ENCODE results near the gene TSPAN33.

Gene TSPAN33

DNA sequence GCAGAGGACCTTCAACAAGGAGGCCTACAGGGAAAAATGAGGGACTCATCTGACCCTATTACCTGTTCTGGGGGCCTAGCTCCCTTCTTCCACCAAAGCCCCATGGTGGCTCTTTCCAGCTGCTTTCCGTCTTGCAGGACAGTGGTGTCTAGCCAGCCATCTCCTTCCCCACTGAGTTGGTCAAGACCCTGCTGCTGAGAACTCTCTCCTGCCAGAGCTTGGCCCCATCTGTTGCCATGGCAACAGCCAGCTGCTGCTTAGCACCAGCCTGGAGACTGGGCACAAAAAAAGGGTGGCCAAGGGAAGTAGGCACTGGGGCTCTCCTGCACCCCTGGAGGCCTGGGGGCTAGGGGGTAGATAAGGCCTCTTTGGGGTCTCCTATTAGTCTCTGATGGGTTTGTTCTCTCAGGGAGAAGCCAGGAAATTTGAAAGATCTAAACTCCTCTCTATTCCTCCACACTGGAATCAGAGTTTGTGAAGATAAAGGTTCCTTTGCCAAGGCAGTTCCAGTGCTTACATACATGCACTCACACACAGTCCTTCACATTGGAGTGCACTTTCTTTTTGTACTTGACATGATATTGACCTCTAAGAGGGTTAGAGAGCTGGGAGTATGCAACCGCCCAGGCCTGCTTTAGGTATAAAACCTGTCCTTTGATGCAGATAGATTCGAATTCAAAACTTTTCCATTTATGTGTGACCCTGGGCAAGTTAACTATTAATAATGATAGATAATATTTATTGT lies 15.8 kb downstream of the TSPAN33 start:
- TF ChIP-seq, protein P1, sequence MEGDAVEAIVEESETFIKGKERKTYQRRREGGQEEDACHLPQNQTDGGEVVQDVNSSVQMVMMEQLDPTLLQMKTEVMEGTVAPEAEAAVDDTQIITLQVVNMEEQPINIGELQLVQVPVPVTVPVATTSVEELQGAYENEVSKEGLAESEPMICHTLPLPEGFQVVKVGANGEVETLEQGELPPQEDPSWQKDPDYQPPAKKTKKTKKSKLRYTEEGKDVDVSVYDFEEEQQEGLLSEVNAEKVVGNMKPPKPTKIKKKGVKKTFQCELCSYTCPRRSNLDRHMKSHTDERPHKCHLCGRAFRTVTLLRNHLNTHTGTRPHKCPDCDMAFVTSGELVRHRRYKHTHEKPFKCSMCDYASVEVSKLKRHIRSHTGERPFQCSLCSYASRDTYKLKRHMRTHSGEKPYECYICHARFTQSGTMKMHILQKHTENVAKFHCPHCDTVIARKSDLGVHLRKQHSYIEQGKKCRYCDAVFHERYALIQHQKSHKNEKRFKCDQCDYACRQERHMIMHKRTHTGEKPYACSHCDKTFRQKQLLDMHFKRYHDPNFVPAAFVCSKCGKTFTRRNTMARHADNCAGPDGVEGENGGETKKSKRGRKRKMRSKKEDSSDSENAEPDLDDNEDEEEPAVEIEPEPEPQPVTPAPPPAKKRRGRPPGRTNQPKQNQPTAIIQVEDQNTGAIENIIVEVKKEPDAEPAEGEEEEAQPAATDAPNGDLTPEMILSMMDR (IDR thresholded peaks at IDR 0.05) = no peak

DNA sequence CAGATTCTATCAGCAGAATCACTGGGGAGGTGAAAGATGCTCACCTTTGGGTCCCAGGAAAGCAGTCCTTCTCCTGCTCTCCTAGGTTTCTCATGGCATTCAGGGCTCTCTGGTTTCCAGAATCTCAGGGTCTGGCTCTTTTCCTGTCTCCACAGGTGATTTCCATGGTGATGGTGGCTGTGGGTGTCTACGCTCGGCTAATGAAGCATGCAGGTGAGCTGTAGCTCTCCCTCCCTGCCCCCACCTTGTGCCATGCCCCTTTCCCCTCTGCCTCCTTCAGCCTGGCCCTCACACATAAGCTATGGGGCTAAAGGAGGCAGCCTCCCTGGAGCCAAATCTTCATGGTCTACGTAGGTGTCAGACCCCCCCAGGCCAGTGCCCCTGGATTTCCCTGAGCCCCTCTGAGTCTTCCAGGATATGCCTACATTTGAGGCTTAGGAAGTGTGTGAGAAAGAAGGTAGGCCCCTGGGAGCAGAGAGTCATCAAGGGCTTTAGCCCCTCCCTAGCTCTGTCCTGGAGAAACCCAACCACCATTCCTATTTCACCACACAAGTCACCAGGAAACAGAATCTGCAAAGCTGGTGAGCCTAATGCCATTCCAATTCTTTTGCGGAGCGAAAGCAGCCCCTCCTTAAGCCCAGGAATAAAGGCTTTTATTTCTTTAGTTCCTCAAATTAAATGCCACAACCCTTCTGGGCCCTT lies 17.2 kb downstream of the TSPAN33 start:
- TF ChIP-seq, protein P1 (IDR thresholded peaks at IDR 0.05) = no peak

DNA sequence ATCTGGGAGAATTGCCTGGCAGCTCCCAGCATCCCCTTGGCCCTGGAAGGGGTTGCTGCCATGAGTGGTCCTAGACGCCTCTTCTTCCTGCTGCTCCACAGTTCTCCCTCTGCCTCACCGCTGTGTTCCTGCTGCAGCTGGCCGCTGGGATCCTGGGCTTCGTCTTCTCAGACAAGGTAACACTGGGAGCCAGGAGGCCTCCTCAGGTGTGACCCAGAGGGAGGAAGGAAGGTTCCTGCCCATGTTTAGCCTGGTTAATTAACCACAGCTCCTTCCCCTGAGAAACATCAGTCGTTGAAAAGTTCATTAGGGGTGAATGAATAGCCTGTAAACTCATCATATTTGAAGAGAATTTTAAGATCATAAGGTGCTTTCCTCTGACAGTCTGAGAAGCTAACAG lies 18.2 kb downstream of the TSPAN33 start:
- TF ChIP-seq, protein P1 (IDR thresholded peaks at IDR 0.05) = no peak

DNA sequence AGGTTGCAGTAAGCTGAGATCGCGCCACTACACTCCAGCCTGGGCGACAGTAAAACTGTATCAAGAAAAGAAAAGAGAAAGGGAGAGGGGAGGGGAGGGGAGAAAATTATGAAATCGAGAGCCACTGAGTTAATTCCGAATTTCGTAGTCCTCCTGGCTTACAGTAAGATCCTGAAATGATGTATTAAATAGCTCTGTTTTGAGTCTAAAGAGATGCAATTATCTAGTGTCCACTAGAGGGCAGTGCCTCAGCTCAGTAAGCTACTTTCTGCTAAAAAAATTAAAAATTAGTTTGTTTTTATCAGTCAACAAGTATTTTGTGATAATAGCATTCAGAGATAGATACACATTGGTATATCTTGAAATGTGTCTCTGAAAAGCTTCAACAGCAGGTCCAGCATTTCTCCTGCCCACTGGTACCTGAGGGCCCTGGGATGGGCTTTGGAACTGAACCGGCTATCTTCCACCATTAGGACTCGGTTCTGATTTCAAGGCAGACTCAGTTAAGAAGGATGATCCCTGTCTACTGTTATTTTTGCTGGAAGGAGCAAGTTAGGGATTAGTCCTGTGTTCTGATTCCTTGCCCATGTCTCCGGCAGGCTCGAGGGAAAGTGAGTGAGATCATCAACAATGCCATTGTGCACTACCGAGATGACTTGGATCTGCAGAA lies 19.5 kb downstream of the TSPAN33 start:
- TF ChIP-seq, protein P1 (IDR thresholded peaks at IDR 0.05) = peak; percentile 91

DNA sequence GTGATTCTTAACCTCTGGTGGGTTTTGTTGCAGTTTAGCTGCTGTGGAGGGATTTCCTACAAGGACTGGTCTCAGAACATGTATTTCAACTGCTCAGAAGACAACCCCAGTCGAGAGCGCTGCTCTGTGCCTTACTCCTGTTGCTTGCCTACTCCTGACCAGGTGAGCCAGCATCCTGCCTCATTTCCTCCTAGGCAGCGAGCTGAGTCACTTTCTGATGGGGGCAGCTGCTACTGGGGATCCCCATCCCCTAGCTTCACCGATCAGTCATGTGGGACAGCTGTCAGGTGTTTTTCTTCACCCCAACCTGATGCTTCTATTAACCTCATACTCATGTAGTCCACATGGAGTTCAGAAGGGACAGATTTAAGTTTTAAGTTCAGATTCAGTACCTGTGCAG lies 22.2 kb downstream of the TSPAN33 start:
- TF ChIP-seq, protein P1 (IDR thresholded peaks at IDR 0.05) = no peak

DNA sequence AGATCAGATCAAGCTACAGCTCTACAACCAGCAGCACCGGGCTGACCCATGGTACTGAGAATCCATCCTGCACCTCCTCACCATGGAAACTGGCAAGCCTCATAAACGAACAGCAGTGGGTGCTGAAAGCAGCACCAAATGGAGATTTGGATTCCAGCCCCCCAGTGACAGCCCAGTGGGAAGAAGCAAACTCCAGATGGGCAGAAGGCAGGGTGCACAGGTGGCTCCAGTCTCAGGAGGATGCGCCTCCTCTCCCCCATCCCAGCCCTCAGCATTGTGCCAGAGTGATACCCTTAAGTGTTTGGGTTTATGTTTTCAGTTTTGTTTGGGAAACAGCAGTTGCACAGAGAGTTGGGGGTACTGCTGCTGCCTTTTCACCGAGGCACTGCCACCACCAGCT lies 23.3 kb downstream of the TSPAN33 start:
- TF ChIP-seq, protein P1 (IDR thresholded peaks at IDR 0.05) = no peak

DNA sequence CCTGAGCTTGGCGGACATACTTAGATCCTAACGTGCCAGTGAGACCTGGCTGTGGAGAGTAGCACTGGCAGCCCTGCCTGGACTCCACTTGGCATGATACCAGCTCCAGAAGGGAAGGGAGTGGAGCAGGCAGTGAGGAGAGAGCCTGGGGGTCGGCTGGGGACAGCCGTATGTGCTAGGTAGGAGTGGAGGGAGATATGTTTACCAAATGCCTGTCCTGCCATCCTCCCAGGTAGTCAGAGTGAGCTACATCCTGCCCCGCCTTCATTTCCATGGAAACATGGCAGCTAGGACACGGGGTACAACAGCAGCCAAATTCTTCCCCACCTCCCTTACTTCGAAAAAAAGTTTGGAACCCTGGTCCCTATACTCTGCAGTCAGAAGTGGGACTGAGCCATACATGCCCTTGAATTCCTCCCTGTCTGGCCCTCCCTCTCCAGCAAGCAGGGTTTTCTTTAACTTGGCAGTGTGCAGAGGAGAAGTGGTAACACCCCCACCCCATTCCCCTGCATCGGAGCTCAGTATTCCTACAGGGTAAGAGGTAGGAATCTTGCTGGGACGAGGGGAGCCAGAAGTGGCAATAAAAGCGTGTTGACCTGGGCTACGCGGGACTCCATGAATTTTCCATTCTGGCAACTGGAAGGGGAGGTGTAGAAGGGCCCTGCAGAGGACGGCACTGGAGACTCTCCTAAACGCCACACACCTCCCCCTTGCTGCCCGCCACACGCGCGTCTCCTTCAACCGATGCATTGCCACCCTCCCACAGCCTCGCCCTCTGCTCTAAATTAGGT lies 23.9 kb downstream of the TSPAN33 start:
- TF ChIP-seq, protein P1 (IDR thresholded peaks at IDR 0.05) = no peak
